NOMO-1 treated with dmso at 0.1 percent for 144 hours (cell line): ENCODE measurements around the gene UQCRH.
"Not testable (repeated sequence)": the region's sequence is repeated elsewhere in the genome, so short reads cannot be mapped to it uniquely, and the experiment has no call there.

Source experiments
- DNase-seq: peaks from one replicate; lab custom pipeline; 2025; ENCODE audit not compliant: unreplicated experiment; lab: John Stamatoyannopoulos, UW

UQCRH gene

DNA sequence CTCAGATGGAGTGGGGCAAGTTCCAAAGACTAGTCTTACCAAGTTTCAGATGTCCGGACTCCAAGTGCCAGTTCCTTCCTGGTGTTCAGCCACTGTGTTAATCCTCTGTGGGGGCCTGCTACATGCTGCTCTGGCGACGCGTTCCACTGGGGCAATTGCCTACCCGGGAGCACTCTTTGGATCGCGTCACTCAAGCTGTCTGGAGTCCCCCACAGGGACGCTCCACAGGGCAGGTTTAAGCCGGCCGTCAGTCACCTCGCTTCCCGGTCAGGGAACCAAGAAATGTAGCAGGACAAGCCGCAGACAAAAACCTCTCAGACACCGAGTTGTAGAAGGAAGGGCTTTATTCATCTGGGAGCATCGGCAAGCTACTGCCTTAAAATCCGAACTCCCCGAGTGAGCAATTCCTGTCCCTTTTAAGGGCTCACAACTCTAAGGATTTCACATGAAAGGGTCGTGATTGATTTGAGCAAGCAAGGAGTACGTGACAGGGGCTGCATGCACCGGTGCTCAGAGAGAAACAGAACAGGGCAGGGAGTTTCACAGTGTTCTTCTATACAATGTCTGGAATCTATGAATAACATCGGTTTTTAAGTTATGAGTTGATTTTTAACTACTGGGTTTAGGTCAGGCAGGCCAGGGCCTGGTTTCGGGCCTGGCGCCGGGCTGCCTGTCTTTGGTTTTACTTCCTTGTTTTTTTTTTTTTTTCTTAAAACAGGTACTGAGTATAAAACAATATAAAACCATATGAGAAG is 28.5 kb downstream of the UQCRH start:
- not testable (repeated sequence) for DNase-seq

DNA sequence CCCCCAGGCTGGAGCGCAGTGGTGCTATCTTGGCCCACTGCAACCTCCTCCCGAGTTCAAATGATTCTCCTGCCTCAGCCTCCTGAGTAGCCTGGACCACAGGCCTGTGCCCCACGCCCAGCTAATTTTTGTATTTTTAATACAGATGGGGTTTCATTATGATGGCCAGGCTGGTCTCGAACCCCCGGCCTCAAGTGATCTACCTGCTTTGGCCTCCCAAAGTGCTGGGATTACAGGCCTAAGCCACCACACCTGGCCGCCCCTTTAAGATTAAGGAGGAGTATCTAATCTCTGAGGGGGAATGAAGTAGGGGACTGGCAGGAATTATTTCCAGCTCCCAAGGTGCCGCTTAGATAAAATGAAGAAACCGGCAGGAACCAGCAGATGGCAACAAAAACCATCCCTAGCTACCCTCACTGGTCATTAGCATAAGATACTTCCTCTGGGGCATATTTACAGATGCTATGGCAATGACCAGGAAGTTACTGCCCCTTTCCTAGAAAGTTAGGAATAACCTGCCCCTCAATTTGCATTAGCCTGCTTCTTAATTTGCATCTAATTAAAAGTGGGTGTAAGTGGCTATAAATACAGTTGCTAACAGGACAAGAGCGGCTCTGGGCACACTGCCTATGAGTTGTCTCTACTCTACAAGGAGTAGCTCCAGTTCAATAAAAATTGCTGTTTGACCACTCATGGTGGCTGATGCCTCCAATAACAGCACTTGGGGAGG is 30.0 kb downstream of the UQCRH start:
- DNase-seq: peak; percentile 33

DNA sequence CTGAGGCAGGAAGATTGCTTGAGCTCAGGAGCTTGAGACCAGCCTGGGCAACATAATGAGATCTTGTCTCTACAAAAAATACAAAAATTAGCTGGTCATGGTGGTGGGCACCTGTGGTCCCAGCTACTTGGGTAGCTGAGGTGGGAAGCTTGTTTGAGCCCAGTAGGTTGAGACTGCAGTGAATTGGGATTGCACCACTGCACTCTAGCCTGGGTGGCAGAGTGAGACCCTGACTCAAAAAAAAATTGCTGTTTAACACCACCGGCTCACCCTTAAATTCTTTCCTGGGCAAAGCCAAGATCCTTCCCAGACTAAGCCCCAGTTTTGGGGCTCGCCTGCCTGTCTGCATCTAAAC is 30.5 kb downstream of the UQCRH start:
- no peak for DNase-seq

DNA sequence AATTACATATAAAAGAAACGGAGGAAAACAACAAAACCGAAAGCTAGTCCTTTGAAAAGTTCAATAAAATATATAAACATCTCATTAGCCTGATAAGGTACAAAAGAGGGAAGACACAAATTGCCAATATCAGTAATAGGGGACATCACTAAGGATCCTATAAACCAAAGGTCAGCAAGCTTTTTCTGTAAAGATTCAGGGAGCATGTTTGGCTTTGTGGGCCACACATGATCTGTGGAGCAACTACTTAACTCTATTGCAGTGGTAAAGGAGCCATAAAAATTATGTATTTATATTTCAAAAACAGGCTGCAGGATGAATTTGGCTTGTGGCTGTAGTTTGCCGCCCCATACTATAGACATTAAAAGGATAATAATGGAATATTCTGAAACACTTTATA is 31.6 kb downstream of the UQCRH start:
- no peak for DNase-seq

DNA sequence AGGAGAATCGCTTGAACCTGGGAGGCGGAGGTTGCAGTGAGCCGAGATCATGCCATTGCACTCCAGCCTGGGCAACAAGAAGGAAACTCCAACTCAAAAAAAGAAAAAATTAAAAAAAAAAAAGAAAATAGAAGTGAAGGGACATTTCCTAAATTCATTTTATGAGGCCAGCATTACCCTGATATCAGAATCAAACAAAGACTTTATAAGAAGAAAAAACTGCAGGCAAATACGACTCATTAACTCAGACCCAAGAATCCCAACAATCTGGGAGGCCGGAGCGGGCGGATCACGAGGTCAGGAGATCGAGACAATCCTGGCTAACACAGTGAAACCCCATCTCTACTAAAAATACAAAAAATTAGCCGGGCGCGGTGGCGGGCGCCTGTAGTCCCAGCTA is 33.9 kb downstream of the UQCRH start:
- not testable (repeated sequence) for DNase-seq

DNA sequence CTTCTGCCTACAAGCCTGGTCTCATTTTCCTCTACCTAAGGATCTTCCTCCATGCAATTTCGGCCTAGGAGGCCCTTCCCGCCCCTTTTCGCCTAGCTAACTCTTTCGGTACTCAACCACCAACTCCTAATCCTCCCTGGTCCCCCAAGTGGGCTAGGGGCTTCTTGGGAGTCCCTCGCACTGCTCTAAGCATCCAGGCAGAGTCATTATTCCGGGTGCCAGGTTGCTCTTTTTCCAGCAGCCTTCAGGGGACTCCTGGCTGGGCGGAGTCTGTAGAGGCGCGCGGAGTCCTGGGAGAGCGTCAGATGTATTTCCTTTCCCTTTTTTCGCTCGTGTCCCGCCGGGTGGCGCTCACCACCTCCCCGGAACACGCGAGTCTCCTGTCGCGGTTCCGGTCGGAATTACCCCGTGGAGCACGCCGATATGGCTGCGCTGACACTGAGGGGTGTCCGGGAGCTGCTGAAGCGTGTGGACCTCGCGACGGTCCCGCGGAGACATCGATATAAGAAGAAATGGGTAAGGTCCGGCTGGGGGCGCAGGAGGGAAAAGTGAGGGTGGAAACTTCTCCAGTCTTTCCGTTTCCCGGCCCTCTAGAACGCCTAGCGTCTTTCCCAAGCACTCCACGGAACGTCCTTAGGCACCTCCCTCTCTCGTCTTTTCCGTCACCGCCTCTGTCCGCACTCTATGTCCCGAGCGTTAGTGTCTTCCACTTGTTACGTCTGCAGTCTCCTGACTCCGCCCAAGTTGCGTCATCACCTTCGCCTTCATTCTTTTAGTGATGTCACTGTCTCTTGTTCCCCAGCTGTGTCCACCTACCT is 37.1 kb downstream of the UQCRH start, which contains the start of gene NSUN4:
NSUN4 (plus strand) TSS at position 404 of the 818 bp plus-strand sequence; CDS start at position 424, 20 bp downstream.
- peak; percentile 88 for DNase-seq

DNA sequence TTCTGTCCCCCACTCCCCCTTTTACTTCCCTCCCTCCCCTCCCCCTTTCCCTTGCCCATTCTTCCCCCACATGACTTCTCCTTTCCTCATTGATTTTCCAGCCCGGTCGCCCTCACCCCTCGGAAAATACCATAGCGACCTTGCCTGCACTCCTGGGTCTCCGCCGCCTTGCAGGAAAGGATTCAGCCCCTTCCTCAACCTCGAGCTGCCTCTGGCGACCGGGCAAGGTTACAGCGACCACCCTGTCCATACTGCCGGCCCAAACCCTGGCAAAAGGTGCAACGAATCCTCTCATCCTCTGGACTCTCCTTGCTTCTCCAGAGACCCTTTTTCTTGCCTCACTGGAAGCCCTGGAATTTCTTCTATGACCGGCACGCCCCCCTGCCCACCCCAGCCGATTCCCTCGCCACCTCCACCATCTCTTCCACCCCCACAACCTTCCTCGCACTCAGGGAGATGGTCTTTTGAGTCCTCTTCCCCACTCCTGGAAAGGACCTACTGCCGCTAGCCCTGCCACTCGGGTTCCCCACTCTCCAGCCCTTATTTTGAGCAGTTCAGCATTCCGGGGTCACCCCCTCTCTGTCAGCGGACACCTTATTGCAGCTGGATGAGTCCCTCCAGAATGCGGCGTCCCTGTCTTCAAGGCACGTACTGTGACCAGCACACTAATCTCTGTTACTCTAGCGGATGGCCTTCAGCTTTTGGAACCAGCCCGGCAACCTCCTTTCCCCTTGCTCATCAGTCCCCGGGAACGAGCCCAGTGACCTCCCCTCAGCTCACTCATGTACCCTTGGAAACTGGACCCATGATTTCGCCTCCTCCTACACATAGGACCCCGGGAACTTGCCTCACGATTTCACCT is 38.0 kb downstream of the UQCRH start:
- no peak for DNase-seq

DNA sequence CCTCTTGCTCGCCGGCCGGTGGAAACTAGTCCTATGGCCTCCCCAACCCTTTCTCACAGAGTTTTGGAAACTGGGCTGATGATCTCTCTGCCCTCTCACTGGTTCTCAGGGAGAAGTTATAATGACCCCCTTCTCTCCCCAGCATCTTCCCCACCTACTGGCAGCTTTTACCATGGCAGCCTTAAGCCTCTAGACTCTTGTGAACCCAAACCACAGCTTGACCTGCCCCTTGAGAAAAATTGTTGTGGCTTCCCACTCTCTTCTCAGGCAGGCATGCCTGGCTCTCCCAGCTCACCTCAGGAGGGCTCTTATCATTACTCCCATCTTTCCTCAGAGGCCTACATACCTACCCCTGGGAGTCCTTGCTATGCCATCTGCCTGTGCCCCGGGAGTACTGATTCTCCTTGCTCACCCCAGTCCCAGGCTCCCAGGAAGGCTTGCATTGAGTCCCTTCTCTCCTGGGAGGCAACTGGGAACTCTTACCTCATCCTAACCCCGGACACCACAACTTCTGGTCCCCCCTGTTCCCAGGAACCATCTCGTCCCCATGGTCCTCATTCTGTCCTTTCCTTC is 38.7 kb downstream of the UQCRH start:
- DNase-seq: no peak

DNA sequence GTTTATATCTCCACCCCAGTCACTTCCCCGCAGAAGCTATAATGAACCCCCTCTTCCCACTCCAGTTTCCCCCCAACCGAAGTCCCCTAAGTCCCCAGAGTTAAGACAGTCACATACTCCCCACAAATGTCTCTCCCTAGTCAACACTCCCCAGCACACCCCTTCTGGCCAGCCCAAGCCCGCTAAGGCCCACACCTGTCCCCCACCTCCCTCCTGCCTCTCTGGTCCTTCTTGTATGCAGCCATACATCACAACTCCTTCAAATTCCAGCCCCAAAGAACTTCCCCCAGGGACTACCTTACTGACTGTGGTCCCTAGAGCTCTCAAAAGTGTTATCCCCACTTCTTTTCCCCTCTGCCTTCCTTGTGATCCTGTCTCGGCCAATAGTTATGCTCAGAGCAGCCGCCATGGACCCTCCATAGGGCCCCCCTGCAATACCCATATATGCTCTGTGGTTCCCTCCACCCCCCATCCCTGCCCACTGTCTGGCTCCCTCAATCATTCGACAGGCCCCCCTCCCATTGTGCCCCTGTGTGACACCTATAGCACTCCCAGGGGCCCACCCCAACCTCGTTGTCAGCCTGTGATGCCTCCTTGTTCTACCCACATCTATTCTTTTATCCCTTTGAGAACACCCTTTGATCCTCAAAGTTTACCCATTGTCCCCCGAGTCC is 39.3 kb downstream of the UQCRH start:
- DNase-seq: no peak

DNA sequence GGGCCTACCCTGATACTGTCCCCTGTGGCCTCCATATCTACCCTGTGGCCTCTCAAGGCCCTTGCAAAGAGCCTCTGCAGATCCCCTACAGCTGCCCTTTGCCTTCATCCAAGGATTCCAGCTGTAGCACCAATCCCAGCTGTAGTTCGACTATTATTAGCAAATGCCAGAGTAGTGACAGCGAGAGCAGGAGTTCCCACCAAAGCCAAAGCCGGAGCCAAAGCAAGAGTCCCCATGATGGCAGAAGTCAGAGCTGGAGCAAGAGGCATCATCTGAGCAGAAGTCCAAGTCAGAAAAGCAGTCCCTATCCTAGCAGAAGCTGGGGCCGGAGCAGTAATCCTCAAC is 39.8 kb downstream of the UQCRH start:
- no peak for DNase-seq

DNA sequence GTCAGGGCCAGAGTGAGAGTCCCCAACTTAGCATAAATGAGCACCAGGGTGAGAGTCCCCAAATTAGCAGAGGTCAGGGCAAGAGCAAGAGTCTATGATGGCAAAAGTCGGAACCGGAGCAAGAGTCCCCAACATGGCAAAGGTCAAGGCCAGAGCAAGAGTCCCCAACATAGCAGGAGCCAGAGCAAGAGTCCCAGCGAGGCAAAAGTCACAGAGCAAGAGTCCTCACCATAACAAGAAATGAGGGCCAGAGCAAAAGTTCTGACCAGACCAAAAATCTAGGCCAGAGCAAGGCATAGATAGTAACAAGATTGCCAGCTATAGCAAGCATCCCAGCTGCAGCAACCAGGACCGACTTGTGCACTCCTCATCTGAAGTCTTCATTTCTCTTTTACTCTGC is 40.2 kb downstream of the UQCRH start:
- DNase-seq: no peak

DNA sequence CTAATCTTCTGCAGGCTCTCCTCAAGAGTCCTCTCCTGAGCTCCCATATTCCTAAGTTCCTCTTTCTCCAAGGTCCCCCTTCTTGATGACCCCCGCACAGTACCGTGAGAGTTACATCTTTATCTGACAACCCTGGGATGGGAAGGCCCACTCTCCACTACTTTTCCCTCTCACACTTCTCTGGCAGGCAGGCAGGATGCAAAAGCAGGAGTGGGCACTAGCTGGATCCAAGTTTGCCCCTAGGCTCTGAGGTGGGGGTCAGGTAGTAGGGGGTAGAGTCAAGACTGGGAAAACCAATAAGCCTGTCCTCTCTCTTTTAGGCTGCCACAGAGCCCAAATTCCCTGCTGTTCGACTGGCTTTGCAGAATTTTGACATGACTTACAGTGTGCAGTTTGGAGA is 41.0 kb downstream of the UQCRH start:
- DNase-seq: no peak

DNA sequence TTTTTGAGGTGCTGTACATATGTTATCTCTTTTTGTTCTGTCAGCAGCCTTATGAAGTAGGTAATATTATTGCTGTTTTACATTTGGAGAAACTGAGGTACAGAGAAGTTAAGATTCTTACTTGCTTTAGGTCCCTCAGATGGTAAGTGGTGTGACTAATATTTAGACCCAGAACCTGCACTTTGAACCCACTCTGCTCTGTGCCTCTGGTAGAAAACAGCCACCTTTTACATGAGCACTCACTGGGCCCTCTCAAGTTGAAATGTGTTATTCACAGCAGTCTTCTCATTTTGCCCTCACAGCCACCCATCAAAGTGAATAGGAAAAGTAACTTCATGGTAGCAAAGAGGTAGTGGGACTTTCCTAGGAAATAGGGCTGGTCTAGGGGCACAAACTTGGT is 41.8 kb downstream of the UQCRH start:
- DNase-seq: no peak

DNA sequence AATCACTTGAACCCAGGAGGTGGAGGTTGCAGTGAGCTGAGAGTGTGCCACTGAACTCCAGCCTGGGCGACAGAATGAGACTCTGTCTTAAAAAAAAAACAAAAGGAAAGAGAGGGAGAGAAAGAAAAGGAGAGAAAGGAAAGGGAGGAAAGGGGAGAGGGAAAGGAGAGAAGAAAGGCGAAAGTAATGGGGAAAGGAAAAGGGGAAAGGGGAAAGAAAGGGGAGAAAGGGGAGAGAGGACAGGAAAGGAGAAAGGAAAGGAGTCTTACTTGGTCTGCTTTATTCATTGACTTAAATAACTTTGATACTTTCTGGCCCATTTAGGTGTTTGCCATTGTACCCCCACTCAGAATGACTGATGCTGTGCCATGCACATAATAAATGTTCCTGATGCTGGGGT is 48.9 kb downstream of the UQCRH start:
- DNase-seq: no peak

DNA sequence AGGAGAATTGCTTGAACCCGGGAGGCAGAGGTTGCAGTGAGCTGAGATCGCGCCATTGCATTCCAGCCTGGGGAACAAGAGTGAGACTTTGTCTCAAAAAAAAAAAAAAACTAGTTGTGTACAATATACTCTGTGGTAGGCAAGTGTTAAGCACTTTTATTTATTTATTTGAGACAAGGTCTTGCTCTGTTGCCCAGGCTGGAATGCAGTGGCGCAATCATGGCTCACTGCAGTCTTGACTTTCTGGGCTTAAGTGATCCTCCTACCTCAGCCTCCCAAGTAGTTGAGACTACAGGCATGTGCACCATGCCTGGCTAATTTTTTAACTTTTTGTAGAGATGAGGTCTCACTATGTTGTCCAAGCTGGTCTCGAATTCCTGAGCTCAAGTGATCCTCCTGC is 52.4 kb downstream of the UQCRH start:
- not testable (repeated sequence) for DNase-seq

DNA sequence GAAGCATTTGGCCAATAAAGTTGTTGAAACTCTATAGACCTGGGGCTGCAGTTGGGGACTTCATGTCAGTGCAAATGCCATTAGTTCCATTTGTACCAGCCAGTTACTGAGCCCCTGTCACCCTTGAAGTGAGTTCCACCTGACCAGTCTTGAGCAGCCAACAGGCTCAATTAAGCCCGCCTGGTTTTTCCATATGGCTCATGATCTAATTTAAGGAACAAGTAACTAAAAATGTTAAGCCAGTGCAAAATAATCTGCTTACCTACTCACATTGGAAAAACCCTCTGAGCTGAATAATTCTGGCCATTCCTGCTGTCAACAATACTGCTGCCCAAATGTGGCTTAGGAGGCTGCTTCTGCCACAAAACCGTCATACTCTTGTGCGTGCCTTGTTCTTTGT is 58.7 kb downstream of the UQCRH start:
- DNase-seq: no peak

DNA sequence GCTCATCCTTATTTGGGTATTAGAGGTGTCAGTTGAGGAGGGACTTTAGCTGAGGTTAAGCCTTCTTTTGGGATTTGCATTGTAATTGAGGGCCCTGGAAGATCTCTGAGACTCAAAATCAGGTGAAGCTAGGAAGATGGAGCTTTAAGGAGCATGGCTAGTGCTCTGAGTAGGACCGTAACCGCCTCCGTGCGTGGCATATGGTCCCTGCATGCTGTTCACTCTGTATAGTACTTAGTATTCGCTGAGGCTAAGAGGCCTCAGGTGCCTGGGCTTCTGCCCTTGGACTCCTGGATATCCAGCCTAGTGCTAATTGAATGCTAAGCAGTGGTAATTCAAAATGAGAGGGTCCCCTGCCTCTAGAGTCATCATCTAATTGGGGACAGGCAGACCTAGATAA is 59.6 kb downstream of the UQCRH start:
- no peak for DNase-seq

DNA sequence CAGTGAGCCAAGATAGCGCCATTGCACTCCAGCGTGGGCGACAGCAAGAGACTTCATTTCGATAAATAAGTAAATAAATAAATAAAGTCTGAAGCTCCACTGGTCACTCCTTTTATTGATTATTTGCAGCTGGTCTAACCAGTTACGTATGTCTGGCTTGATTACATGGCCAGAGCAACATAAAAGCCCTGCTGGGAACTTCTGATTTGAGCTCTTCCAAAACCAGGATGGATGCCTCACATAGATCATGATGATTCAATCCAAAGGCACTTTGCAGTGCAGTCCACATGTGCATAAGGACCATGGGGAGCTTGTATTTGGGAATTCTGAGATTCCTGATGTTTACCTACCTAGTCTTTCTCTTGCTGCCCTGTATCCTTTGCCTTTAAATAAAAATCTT is 61.1 kb downstream of the UQCRH start:
- DNase-seq: no peak

DNA sequence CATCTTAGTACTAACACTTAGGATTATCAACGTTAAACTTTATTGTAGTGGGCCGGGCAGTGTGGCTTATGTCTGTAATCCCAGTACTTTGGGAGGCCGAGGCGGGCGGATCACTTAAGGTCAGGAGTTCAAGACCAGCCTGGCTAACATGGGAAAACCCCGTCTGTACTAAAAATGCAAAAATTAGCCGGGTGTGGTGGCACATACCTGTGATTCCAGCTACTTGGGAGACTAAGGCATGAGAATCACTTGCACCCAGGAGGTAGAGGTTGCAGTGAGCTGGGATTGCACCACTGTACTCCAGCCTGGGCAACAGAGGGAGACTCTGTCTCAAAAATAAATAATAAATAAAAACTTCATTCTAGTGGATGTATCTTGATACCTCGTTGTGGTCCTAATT is 62.3 kb downstream of the UQCRH start:
- not testable (repeated sequence) for DNase-seq
